WERI-Rb-1 (cell line): ENCODE results near the gene JPH2.
"Not testable (repeated sequence)": the region's sequence is repeated elsewhere in the genome, so short reads cannot be mapped to it uniquely, and the experiment has no call there.

ENCODE experiments used
- DNase-seq: peaks from one replicate; pipeline ENCODE4 v3.0.0-alpha.2; 2020
- H3K27ac ChIP-seq: fragments of 250-450 bp; sonication (Bioruptor Pico); 2 replicates; pipeline ENCODE4 v1.5.1; 2020; ENCODE audit warnings: mild to moderate bottlenecking, moderate library complexity
- H3K27me3 ChIP-seq: fragments of 250-450 bp; sonication (Bioruptor Pico); 2 replicates; pipeline ENCODE4 v1.5.1; 2021; ENCODE audit warnings: mild to moderate bottlenecking, low read depth, moderate library complexity; ENCODE audit not compliant: insufficient read depth, severe bottlenecking
- H3K36me3 ChIP-seq: fragments of 250-450 bp; sonication (Bioruptor Pico); 2 replicates; pipeline ENCODE4 v1.5.1; 2020; ENCODE audit warnings: mild to moderate bottlenecking, moderate library complexity
- H3K4me3 ChIP-seq: 2 replicates; pipeline ENCODE4 v1.5.1; 2011; ENCODE audit warnings: low read depth, mild to moderate bottlenecking, control low read depth, low read length
- H3K9me3 ChIP-seq: fragments of 250-450 bp; sonication (Bioruptor Pico); 2 replicates; pipeline ENCODE4 v1.5.1; 2021; ENCODE audit warnings: mild to moderate bottlenecking, moderate library complexity; ENCODE audit not compliant: severe bottlenecking
- TF ChIP-seq, protein P1 (sequence below): IDR thresholded peaks from 2 replicates; pipeline ENCODE4 v1.5.1; 2011; ENCODE audit warnings: low read depth, mild to moderate bottlenecking, control low read depth, inconsistent platforms, low read length

The JPH2 gene

DNA sequence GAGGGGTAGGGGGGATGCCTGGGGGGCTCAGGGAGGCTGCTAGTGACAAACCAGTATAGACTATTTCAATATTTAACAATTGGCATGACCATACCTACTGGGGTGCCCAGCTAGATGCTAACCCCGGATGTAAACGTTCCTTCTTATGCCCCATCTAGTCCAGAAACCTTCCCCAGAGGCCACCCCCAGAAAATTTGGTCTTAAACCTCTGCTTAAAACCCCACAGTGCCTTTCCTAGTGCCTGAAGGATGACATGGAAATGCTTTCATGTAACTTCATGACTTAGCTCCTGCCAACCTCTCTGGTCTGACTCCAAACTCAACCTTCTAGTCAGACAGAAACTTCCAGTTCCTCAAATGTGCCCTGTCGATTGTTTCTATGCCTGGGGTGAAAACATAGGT lies 52.0 kb downstream of the JPH2 start:
- Histone ChIP-seq H3K36me3 (no peaks in the 10 kb centered on the region), H3K9me3 (no peaks in the 10 kb centered on the region), H3K4me3 (no peak overlapping the region), H3K27ac (no peak overlapping the region), H3K27me3 (no peaks in the 10 kb centered on the region)
- no peak for DNase-seq
- TF ChIP-seq, protein P1, sequence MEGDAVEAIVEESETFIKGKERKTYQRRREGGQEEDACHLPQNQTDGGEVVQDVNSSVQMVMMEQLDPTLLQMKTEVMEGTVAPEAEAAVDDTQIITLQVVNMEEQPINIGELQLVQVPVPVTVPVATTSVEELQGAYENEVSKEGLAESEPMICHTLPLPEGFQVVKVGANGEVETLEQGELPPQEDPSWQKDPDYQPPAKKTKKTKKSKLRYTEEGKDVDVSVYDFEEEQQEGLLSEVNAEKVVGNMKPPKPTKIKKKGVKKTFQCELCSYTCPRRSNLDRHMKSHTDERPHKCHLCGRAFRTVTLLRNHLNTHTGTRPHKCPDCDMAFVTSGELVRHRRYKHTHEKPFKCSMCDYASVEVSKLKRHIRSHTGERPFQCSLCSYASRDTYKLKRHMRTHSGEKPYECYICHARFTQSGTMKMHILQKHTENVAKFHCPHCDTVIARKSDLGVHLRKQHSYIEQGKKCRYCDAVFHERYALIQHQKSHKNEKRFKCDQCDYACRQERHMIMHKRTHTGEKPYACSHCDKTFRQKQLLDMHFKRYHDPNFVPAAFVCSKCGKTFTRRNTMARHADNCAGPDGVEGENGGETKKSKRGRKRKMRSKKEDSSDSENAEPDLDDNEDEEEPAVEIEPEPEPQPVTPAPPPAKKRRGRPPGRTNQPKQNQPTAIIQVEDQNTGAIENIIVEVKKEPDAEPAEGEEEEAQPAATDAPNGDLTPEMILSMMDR, result no peak

DNA sequence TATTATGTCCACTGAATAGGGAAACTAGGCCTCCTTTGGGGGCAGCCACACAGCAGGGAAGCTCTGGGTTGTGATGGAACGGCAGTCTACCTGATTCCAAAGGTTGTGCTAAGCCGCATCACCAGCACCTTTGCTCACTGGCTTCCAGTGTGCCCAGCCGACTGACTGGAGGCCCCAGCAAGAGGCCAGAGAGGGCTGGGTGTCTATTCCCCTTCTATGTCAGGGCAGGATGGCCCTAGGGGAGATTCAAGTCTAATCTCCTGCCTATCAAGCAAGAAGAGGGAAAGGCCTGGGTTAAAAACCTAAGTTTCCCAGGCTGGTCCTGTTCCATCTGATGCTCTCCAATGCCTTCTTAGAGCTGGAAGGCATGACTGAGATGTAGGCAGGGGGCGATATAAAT lies 53.6 kb downstream of the JPH2 start:
- H3K27ac ChIP-seq, result no peak overlapping the region
- no peaks in the 10 kb centered on the region for H3K27me3 ChIP-seq
- TF ChIP-seq, protein P1, result no peak
- no peak overlapping the region for H3K4me3 ChIP-seq
- no peak for DNase-seq
- no peaks in the 10 kb centered on the region for H3K36me3 ChIP-seq
- H3K9me3 ChIP-seq, result no peaks in the 10 kb centered on the region

DNA sequence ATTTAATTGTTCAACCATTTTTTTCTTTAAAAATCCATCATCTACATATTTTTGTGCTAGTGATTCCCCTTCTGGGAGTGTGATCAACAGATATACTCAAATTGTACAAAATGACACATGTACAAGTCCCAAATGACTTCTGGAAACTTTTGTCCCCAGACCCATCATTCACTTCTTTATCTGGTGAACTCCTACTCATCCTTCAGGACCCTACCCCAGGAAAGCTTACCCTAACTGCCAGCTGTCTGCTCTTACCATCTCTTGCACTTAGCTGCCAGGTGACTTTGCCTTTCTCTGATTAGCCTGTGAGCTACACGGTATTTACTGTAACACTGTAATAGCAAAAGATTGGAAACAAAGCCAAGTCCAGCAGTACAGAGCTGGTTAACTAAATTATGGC lies 55.3 kb downstream of the JPH2 start:
- TF ChIP-seq, protein P1, result no peak
- DNase-seq, result no peak
- no peak overlapping the region for H3K27ac ChIP-seq
- no peaks in the 10 kb centered on the region for H3K27me3 ChIP-seq
- no peaks in the 10 kb centered on the region for H3K36me3 ChIP-seq
- H3K4me3 ChIP-seq, result no peak overlapping the region
- H3K9me3 ChIP-seq, result no peaks in the 10 kb centered on the region

DNA sequence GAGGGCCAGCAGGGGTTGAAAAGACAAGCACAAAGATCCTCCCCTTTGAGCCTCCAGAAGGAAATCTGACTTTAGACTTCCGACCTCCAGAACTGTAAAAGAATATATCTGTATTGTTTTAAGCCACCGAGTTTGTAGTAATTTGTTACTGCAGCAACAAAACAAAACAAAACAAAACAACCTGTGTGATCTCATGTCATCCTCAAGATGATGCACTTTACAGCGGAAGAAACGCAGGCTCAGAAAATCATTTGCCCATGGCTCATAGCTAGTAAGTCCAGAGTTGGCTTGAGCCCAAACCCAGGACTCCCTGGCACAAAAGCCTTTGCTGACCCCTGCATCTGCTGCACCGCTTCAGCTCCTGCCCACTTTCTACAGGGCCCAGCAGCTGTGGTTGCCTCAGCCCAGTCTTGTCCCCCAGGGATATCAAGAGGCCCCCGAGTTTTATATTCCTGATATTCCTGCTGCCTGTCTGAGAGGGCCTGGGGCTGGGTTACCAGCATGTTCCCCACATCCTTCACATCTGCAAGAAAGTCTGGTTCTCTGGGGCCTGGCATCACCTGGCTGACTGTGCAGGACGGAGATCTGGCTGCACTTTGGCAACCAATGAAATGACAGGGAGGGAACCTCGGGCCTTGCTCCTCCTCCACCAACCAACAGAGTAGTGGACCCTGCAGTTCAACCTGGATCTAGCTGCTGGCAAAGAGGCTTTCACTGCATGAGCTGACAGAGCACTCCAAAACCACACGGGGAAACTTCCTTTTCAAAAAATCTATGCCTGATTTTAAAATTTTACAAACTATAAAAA lies 56.9 kb downstream of the JPH2 start:
- Histone ChIP-seq H3K9me3 (no peaks in the 10 kb centered on the region), H3K27ac (no peak overlapping the region), H3K4me3 (no peak overlapping the region), H3K36me3 (no peaks in the 10 kb centered on the region), H3K27me3 (no peaks in the 10 kb centered on the region)
- no peak for DNase-seq
- TF ChIP-seq, protein P1, result no peak

- not testable (repeated sequence) for H3K4me3 ChIP-seq, DNase-seq, H3K27ac ChIP-seq, H3K9me3 ChIP-seq, H3K27me3 ChIP-seq, H3K36me3 ChIP-seq
Observed at GRCh38 chr20:44129300-44129699, 57.7 kb downstream of the JPH2 start.

DNA sequence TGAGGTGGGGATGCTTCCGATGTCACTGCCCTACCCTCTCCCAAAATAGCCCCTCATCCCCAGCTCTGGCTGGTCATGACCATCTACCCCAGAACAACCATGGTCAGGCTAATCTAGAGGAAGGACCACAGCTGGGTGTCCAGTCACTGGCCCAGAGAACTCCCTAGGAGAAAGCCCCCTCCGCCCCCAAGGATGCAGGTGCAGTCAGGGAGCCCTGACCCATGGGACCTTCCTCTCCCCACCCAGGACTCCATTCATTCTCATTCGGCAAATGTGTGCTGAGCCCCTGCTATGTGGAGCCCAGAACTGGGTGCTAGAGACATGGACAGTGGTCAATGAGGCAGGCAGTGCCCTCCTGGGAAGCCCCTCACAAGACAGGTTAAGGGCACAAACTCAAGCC lies 60.5 kb downstream of the JPH2 start:
- Histone ChIP-seq H3K4me3 (no peak overlapping the region), H3K36me3 (no peaks in the 10 kb centered on the region), H3K27me3 (no peaks in the 10 kb centered on the region), H3K9me3 (no peaks in the 10 kb centered on the region), H3K27ac (no peak overlapping the region)
- DNase-seq, result no peak
- TF ChIP-seq, protein P1, result no peak
